B cell (primary cell): ENCODE data around the gene GSTO2.

Source experiments
- EZH2 ChIP-seq: IDR thresholded peaks from 2 replicates; pipeline ENCODE4 v1.6.1; 2012; ENCODE audit warnings: borderline replicate concordance, low read depth, mild to moderate bottlenecking, moderate library complexity, low read length; ENCODE audit not compliant: insufficient read depth, poor library complexity, severe bottlenecking
- TF ChIP-seq, protein P1 (sequence below): fragments of 200-600 bp; IDR thresholded peaks from one replicate; pipeline ENCODE4 v1.8.0; 2022; ENCODE audit warnings: antibody characterized with exemption, mild to moderate bottlenecking

DNA sequence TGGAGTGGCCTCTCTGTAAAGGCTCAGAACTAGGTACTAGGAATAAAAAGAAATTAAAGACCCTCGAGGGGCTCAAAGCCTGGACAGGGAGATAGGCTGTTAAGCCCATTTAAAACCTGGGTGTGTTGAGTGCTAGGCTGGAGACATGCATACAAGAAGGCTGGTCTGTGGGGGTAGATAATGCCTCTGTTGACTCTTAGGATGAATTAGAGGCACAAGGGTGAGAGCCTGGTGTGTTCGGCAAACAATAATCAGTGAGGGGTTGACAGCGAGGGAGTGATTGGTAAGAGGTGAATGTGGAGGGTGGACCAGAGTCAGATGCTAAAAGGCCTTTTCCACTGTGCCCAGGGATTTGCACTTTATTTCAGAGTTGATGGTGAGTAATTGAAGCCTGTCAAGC lies 12.7 kb downstream of the GSTO2 start:
- TF ChIP-seq, protein P1, sequence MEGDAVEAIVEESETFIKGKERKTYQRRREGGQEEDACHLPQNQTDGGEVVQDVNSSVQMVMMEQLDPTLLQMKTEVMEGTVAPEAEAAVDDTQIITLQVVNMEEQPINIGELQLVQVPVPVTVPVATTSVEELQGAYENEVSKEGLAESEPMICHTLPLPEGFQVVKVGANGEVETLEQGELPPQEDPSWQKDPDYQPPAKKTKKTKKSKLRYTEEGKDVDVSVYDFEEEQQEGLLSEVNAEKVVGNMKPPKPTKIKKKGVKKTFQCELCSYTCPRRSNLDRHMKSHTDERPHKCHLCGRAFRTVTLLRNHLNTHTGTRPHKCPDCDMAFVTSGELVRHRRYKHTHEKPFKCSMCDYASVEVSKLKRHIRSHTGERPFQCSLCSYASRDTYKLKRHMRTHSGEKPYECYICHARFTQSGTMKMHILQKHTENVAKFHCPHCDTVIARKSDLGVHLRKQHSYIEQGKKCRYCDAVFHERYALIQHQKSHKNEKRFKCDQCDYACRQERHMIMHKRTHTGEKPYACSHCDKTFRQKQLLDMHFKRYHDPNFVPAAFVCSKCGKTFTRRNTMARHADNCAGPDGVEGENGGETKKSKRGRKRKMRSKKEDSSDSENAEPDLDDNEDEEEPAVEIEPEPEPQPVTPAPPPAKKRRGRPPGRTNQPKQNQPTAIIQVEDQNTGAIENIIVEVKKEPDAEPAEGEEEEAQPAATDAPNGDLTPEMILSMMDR, result no peak
- no peak for TF ChIP-seq EZH2
